Lower leg skin (tissue), 3 donors: ENCODE results near the gene PARN.

Experiments used
- CTCF ChIP-seq, 3 donors: fragments of 450-650 bp; IDR thresholded peaks; one replicate each; pipeline ENCODE4 v1.5.1; 2016; ENCODE audit warnings: antibody characterized with exemption in 3 of 3, mild to moderate bottlenecking in 3 of 3, moderate library complexity in 2 of 3
- POLR2A ChIP-seq, 2 donors: fragments of 450-650 bp; IDR thresholded peaks; one replicate each; pipeline ENCODE4 v1.6.1; 2016 to 2017; ENCODE audit warnings: antibody characterized with exemption in 2 of 2, mild to moderate bottlenecking in 1 of 2, moderate library complexity in 1 of 2

GRCh38 chr16:14501331-14502255 is 128.5 kb downstream of the PARN start:
- TF ChIP-seq POLR2A (IDR thresholded peaks at IDR 0.05) (no peak), CTCF (IDR thresholded peaks at IDR 0.05) (no peak)
